GM23338 (cell line): ENCODE data around the gene RNU6-8. TPM values are rescaled to one million over a fixed set of nuclear protein-coding genes. Genes with fewer than 3 reads are reported as not detected.

ENCODE experiments used
- ATAC-seq: fragments of 200-7000 bp; cut with Tn5 transposase; 3 replicates; pipeline ENCODE4 v1.9.1; 2020
- DNase-seq: peaks from one replicate; pipeline ENCODE4 v3.0.0-alpha.2; 2015; ENCODE audit warnings: low spot score
- H2AFZ ChIP-seq: fragments of 200-600 bp; sonication (generic); 2 replicates; pipeline ENCODE4 v1.8.0; 2016; ENCODE audit warnings: antibody characterized with exemption, mild to moderate bottlenecking, moderate library complexity
- H3F3A ChIP-seq: fragments of 200-600 bp; sonication (generic); replicated peaks from 2 replicates; pipeline ENCODE4 v1.8.0; 2017; ENCODE audit warnings: antibody characterized with exemption, mixed run types, low read depth
- H3K27ac ChIP-seq: fragments of 200-600 bp; sonication (generic); 2 replicates; pipeline ENCODE4 v1.6.1; 2016; ENCODE audit warnings: low read depth
- H3K27me3 ChIP-seq: fragments of 200-600 bp; sonication (generic); 2 replicates; pipeline ENCODE4 v1.8.0; 2016; ENCODE audit warnings: mild to moderate bottlenecking, mixed run types, moderate library complexity; ENCODE audit not compliant: insufficient read depth
- H3K36me3 ChIP-seq: fragments of 200-600 bp; sonication (generic); 2 replicates; pipeline ENCODE4 v1.8.0; 2016; ENCODE audit warnings: mild to moderate bottlenecking; ENCODE audit not compliant: insufficient read depth
- H3K4me1 ChIP-seq: fragments of 200-600 bp; sonication (generic); 2 replicates; pipeline ENCODE4 v1.8.0; 2016; ENCODE audit warnings: mild to moderate bottlenecking, moderate library complexity; ENCODE audit not compliant: insufficient read depth
- H3K4me2 ChIP-seq: fragments of 200-600 bp; sonication (generic); 2 replicates; pipeline ENCODE4 v1.7.1; 2017; ENCODE audit warnings: mixed run types
- H3K4me3 ChIP-seq: fragments of 200-600 bp; sonication (generic); 2 replicates; pipeline ENCODE4 v1.6.1; 2016; ENCODE audit warnings: mixed run types
- H3K79me2 ChIP-seq: fragments of 200-600 bp; sonication (generic); replicated peaks from 2 replicates; pipeline ENCODE4 v1.8.0; 2017; ENCODE audit warnings: mild to moderate bottlenecking; ENCODE audit not compliant: insufficient read depth
- H3K9me2 ChIP-seq: fragments of 200-600 bp; sonication (generic); 2 replicates; pipeline ENCODE4 v1.8.0; 2017; ENCODE audit not compliant: insufficient read depth
- H4K20me1 ChIP-seq: fragments of 200-600 bp; sonication (generic); replicated peaks from 2 replicates; pipeline ENCODE4 v1.8.0; 2017; ENCODE audit warnings: mild to moderate bottlenecking; ENCODE audit not compliant: insufficient read depth
- H3K27ac Mint-ChIP-seq: 2 replicates; pipeline ENCODE4 v1.8.0; 2020; ENCODE audit warnings: inconsistent platforms, mild to moderate bottlenecking, moderate library complexity, mixed read lengths
- H3K27me3 Mint-ChIP-seq: 3 replicates; pipeline ENCODE4 v1.8.0; 2022; ENCODE audit warnings: low read depth, mild to moderate bottlenecking, moderate library complexity, mixed read lengths, inconsistent platforms; ENCODE audit not compliant: insufficient read depth, poor library complexity
- H3K36me3 Mint-ChIP-seq: 3 replicates; pipeline ENCODE4 v1.8.0; 2021; ENCODE audit warnings: low read depth, mild to moderate bottlenecking, inconsistent platforms, moderate library complexity, mixed read lengths
- H3K4me1 Mint-ChIP-seq: 3 replicates; pipeline ENCODE4 v1.8.0; 2020; ENCODE audit warnings: mild to moderate bottlenecking, inconsistent platforms, mixed read lengths
- H3K4me3 Mint-ChIP-seq: 3 replicates; pipeline ENCODE4 v1.8.0; 2021; ENCODE audit warnings: moderate library complexity, mild to moderate bottlenecking, inconsistent platforms, mixed read lengths
- H3K9me3 Mint-ChIP-seq: 3 replicates; pipeline ENCODE4 v1.8.0; 2020; ENCODE audit warnings: moderate library complexity, mild to moderate bottlenecking, inconsistent platforms, mixed read lengths
- CREB1 ChIP-seq: fragments of 250-450 bp; sonication (Bioruptor Pico); IDR thresholded peaks from 2 replicates; pipeline ENCODE4 v1.5.0; 2020; ENCODE audit warnings: low read depth, mild to moderate bottlenecking, moderate library complexity
- CTCF ChIP-seq, 2 experiments: fragments of 200-600 bp in 1 of 2; sonication (generic) in 1 of 2; conservative IDR thresholded peaks; 2 replicates each; pipeline versions ENCODE4 v1.5.1 to v1.6.1; 2016 to 2017; ENCODE audit warnings: antibody characterized with exemption in 2 of 2, low read depth in 2 of 2, mild to moderate bottlenecking in 2 of 2, moderate library complexity in 1 of 2
- ETS1 ChIP-seq: IDR thresholded peaks from 2 replicates; pipeline ENCODE4 v1.6.1; 2016; ENCODE audit warnings: antibody characterized with exemption
- EZH2 ChIP-seq: fragments of 200-600 bp; sonication (generic); IDR thresholded peaks from one replicate; pipeline ENCODE4 v1.8.0; 2017; ENCODE audit warnings: antibody characterized with exemption, mild to moderate bottlenecking, low read depth; ENCODE audit not compliant: unreplicated experiment
- EZH2phosphoT487 ChIP-seq: fragments of 200-600 bp; sonication (generic); IDR thresholded peaks from one replicate; pipeline ENCODE4 v1.8.1; 2018; ENCODE audit warnings: antibody characterized with exemption; ENCODE audit not compliant: unreplicated experiment
- JUNB ChIP-seq: IDR thresholded peaks from one replicate; pipeline ENCODE4 v1.6.1; 2016; ENCODE audit warnings: antibody characterized with exemption; ENCODE audit not compliant: unreplicated experiment
- NANOG ChIP-seq: IDR thresholded peaks from 2 replicates; pipeline ENCODE4 v1.6.1; 2016; ENCODE audit warnings: antibody characterized with exemption, borderline replicate concordance
- POLR2AphosphoS5 ChIP-seq: IDR thresholded peaks from 2 replicates; pipeline ENCODE4 v1.6.1; 2016; ENCODE audit warnings: antibody characterized with exemption, low read depth
- ZNF114 ChIP-seq: fragments of 250-450 bp; sonication (Bioruptor Pico); IDR thresholded peaks from 2 replicates; pipeline ENCODE4 v1.5.0; 2020; ENCODE audit warnings: mild to moderate bottlenecking, moderate library complexity
- ZNF331 ChIP-seq: fragments of 250-450 bp; sonication (Bioruptor Pico); IDR thresholded peaks from 2 replicates; pipeline ENCODE4 v1.5.0; 2020; ENCODE audit warnings: low read depth, mild to moderate bottlenecking, moderate library complexity
- polyA plus RNA-seq: library from polyadenylated mRNA; unstranded; fragments of >200 nt; fragmentation: Nextera tagmentation; extraction: Ambion mirVana; gene quantifications from 2 replicates; pipeline ENCODE4 v1.2.1, GENCODE V29; 2016
- total RNA-seq: library from RNA; depleted of rRNA; stranded (reverse); fragments of >200 nt; shearing (Covaris generic); gene quantifications from 2 replicates; pipeline ENCODE4 v1.2.3, GENCODE V29; 2014
- TF ChIP-seq, protein P1 (sequence below): IDR thresholded peaks from one replicate; pipeline ENCODE4 v1.6.1; 2018; ENCODE audit warnings: antibody characterized with exemption; ENCODE audit not compliant: unreplicated experiment

The RNU6-8 gene
- total and polyA plus RNA-seq, 2 experiments from 2014 or later: 39.1 TPM; not detected in 1

GRCh38 chr14:32197919-32198318 lies 5.2 kb downstream of the RNU6-8 start:
- Mint-ChIP-seq H3K27ac (no peak overlapping the region), H3K4me3 (no peak overlapping the region), H3K4me1 (peaks cover 3% of the 10 kb centered on the region; the same call in 2 of the 3 replicates), H3K9me3 (no peaks in the 10 kb centered on the region), H3K27me3 (peaks cover 10% of the 10 kb centered on the region), H3K36me3 (no peaks in the 10 kb centered on the region)
- Histone ChIP-seq H3K4me3 (no peak overlapping the region), H3K27me3 (peaks cover 7% of the 10 kb centered on the region; the same call in 1 of the 2 replicates), H3K27ac (no peak overlapping the region), H3K4me2 (no peak overlapping the region), H2AFZ (no peak overlapping the region), H3K4me1 (no peaks in the 10 kb centered on the region), H3K36me3 (no peaks in the 10 kb centered on the region), H3F3A (no peaks in the 10 kb centered on the region), H4K20me1 (no peaks in the 10 kb centered on the region), H3K9me2 (no peaks in the 10 kb centered on the region), H3K79me2 (no peaks in the 10 kb centered on the region)
- ATAC-seq (no peak), DNase-seq (no peak)
- TF ChIP-seq ETS1 (no peak), ZNF114 (CRISPR knock-in tag) (no peak), EZH2 (no peak), NANOG (no peak), ZNF331 (CRISPR knock-in tag) (no peak), POLR2AphosphoS5 (no peak), JUNB (no peak), CTCF (conservative IDR thresholded peaks at IDR 0.05; ENCODE audit: low read depth in 2 of 2) (no peak)
- TF ChIP-seq, protein P1, sequence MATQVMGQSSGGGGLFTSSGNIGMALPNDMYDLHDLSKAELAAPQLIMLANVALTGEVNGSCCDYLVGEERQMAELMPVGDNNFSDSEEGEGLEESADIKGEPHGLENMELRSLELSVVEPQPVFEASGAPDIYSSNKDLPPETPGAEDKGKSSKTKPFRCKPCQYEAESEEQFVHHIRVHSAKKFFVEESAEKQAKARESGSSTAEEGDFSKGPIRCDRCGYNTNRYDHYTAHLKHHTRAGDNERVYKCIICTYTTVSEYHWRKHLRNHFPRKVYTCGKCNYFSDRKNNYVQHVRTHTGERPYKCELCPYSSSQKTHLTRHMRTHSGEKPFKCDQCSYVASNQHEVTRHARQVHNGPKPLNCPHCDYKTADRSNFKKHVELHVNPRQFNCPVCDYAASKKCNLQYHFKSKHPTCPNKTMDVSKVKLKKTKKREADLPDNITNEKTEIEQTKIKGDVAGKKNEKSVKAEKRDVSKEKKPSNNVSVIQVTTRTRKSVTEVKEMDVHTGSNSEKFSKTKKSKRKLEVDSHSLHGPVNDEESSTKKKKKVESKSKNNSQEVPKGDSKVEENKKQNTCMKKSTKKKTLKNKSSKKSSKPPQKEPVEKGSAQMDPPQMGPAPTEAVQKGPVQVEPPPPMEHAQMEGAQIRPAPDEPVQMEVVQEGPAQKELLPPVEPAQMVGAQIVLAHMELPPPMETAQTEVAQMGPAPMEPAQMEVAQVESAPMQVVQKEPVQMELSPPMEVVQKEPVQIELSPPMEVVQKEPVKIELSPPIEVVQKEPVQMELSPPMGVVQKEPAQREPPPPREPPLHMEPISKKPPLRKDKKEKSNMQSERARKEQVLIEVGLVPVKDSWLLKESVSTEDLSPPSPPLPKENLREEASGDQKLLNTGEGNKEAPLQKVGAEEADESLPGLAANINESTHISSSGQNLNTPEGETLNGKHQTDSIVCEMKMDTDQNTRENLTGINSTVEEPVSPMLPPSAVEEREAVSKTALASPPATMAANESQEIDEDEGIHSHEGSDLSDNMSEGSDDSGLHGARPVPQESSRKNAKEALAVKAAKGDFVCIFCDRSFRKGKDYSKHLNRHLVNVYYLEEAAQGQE: no peak

GRCh38 chr14:32195636-32196035 lies 7.4 kb downstream of the RNU6-8 start:
- DNase-seq: no peak
- Mint-ChIP-seq H3K27me3 (no peaks in the 10 kb centered on the region), H3K9me3 (no peaks in the 10 kb centered on the region), H3K4me1 (no peaks in the 10 kb centered on the region; the same call in 2 of the 3 replicates), H3K4me3 (no peak overlapping the region), H3K36me3 (no peaks in the 10 kb centered on the region), H3K27ac (no peak overlapping the region)
- Histone ChIP-seq H3K4me3 (no peak overlapping the region), H3K27me3 (no peaks in the 10 kb centered on the region), H2AFZ (no peak overlapping the region), H3K4me1 (no peaks in the 10 kb centered on the region), H3K79me2 (no peaks in the 10 kb centered on the region), H3K36me3 (no peaks in the 10 kb centered on the region), H4K20me1 (no peaks in the 10 kb centered on the region), H3K27ac (no peak overlapping the region), H3K4me2 (no peak overlapping the region), H3F3A (no peaks in the 10 kb centered on the region), H3K9me2 (no peaks in the 10 kb centered on the region)
- no peak for ATAC-seq
- TF ChIP-seq EZH2 (no peak), ZNF331 (CRISPR knock-in tag) (no peak), EZH2phosphoT487 (no peak), CREB1 (CRISPR knock-in tag) (no peak), ZNF114 (CRISPR knock-in tag) (no peak), POLR2AphosphoS5 (no peak), JUNB (no peak), ETS1 (no peak)
- TF ChIP-seq, protein P1: no peak
